ENCODE measurements around the gene DDX27.

DNA sequence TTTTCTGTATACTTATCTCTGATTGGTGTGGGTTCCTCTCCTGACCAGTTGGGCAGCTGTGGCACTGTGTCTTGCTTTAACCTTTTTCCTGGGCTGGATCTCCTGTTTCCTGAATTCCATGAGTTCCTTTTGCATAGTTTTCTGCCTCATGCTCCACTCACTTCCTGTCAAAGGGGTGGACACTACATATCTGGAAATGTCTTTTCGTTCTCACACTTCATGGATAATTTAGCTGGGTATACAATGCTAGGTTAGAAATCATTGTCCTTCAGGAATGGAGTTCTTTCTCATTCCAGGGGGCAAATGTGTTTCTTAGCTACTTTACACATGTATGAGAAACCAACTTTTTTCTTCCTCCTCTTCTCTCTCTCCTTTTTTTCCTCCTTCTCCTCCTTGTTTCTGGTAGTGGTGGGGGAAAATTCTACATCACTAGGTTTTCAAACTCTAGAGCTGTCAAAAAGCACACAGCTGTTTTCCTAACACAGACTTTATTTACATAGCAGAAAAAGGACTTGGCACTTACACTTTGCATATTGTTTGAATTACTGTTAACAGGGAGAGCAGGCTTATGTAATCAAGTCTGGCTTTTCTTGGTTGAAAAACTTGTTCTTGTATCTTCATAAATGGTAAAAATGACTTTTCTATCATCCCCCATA lies 9.0 kb upstream of the DDX27 start:
- TF ChIP-seq, protein P1, sequence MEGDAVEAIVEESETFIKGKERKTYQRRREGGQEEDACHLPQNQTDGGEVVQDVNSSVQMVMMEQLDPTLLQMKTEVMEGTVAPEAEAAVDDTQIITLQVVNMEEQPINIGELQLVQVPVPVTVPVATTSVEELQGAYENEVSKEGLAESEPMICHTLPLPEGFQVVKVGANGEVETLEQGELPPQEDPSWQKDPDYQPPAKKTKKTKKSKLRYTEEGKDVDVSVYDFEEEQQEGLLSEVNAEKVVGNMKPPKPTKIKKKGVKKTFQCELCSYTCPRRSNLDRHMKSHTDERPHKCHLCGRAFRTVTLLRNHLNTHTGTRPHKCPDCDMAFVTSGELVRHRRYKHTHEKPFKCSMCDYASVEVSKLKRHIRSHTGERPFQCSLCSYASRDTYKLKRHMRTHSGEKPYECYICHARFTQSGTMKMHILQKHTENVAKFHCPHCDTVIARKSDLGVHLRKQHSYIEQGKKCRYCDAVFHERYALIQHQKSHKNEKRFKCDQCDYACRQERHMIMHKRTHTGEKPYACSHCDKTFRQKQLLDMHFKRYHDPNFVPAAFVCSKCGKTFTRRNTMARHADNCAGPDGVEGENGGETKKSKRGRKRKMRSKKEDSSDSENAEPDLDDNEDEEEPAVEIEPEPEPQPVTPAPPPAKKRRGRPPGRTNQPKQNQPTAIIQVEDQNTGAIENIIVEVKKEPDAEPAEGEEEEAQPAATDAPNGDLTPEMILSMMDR (conservative IDR thresholded peaks at IDR 0.05; ENCODE audit: low read length): no peak
- TF ChIP-seq EZH2phosphoT487 (IDR thresholded peaks at IDR 0.05; ENCODE audit: borderline replicate concordance): no peak
